HL-60 (cell line): ENCODE data around the gene FYN.

ENCODE experiments used
- CTCF ChIP-seq: IDR thresholded peaks from one replicate; pipeline ENCODE4 v1.5.1; 2011; ENCODE audit warnings: low read length, control low read depth, inconsistent platforms; ENCODE audit not compliant: insufficient read depth
- POLR2AphosphoS5 ChIP-seq: IDR thresholded peaks from 2 replicates; pipeline ENCODE4 v1.6.1; 2012; ENCODE audit warnings: low read depth
- SPI1 ChIP-seq: IDR thresholded peaks from 2 replicates; pipeline ENCODE4 v1.6.1; 2012; ENCODE audit warnings: low read depth, mild to moderate bottlenecking, borderline replicate concordance

- no peak for TF ChIP-seq POLR2AphosphoS5
- TF ChIP-seq CTCF, result no peak
- TF ChIP-seq SPI1, result no peak
Measured at GRCh38 chr6:111874025-111874415, 768 bp upstream of the FYN start.
